KOPT-K1 (cell line): ENCODE data around the gene SPOPL.

Experiments
- H3K27ac ChIP-seq: fragments of 200-600 bp; sonication (generic); 2 replicates; pipeline ENCODE4 v1.5.1; 2016; ENCODE audit warnings: antibody characterized with exemption, mild to moderate bottlenecking, low read depth, low read length; ENCODE audit not compliant: poor library complexity, severe bottlenecking
- H3K36me3 ChIP-seq: fragments of 200-600 bp; sonication (generic); 2 replicates; pipeline ENCODE4 v1.5.1; 2017; ENCODE audit warnings: antibody characterized with exemption, mild to moderate bottlenecking, low read length, moderate library complexity; ENCODE audit not compliant: insufficient read depth
- H3K9me3 ChIP-seq: fragments of 200-600 bp; sonication (generic); 2 replicates; pipeline ENCODE4 v1.5.1; 2017; ENCODE audit warnings: antibody characterized with exemption, low read length, mild to moderate bottlenecking; ENCODE audit not compliant: insufficient read depth, poor library complexity, severe bottlenecking

SPOPL gene

DNA sequence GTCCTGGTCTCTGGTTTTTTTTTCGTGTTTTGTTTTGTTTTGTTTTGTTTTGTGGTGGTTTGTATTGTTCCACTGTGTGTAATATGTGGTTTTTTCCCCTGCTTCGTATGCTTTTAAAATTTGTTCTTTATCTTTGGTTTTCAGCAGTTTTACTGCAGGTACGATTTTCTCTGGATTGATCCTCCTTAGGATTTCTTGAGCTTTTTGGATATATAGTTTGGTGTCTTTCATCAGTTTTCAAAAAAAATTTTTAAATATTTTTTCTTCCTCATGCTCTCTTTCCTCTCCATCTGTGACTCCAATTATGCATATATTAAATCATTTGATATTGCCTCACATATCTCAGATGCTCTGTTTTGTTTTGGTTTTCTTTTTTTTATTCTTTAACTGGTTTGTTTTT lies 78.0 kb downstream of the SPOPL start:
- Histone ChIP-seq H3K9me3 (no peaks in the 10 kb centered on the region), H3K27ac (no peak overlapping the region), H3K36me3 (no peaks in the 10 kb centered on the region)

DNA sequence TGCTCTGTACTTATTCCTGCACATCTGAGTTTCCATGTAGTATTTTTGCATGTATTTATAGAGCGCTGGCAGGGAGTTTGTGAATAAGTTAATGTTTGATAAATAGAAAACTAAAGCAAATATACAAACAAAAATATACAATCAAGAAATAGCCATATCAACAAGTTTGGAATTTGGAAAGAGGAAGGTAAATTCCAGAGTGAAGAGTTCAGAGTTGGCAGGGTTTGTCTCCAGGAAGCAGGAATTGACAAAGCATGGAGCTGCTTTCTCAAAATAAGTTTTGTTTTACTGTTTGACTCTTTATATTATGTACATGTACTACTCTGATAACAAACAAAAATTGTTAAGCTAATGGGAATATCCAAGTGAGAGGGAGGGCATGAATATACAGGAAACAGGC lies 80.3 kb downstream of the SPOPL start:
- H3K36me3 ChIP-seq = no peaks in the 10 kb centered on the region
- no peaks in the 10 kb centered on the region for H3K9me3 ChIP-seq
- H3K27ac ChIP-seq = no peak overlapping the region

DNA sequence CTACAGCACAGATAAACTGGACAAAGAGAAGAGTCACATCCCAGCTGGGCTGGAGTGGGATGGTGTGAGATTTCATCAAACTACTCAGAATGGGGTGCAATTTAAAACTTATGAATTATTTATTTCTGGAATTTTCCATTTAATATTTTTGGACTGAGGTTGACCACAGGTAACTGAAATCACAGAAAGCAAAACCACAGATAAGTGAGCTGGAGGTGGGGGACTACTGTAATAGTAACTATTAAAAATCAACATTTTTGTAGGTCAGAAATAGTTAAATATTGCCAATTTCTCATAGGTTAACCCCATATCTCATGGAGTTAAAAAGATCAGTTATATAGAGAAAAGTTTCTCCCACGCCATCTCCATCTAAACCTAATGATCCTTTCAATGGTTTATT lies 88.1 kb downstream of the SPOPL start:
- H3K36me3 ChIP-seq = no peaks in the 10 kb centered on the region
- no peak overlapping the region for H3K27ac ChIP-seq
- H3K9me3 ChIP-seq = no peaks in the 10 kb centered on the region

DNA sequence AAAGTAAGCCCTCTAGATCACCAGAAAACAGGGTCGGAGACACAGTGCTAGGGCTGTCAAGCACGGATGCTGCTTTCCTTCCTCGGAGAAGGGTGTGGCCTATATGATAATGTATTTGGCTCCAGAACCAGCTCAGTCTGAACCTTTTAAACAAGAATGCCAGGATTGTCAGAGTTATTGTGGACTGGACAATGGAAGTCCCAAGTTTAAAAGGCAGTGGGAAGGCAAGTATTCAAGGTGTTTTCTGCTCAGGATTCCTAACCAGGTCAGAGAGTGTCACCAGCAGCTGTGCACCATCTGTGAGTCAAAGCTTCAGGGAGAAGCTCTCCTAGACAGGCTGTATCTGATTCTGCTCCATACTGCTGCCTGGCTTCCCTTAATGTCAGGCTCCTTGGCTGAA lies 94.8 kb downstream of the SPOPL start:
- Histone ChIP-seq H3K27ac (no peak overlapping the region), H3K9me3 (no peaks in the 10 kb centered on the region), H3K36me3 (no peaks in the 10 kb centered on the region)

DNA sequence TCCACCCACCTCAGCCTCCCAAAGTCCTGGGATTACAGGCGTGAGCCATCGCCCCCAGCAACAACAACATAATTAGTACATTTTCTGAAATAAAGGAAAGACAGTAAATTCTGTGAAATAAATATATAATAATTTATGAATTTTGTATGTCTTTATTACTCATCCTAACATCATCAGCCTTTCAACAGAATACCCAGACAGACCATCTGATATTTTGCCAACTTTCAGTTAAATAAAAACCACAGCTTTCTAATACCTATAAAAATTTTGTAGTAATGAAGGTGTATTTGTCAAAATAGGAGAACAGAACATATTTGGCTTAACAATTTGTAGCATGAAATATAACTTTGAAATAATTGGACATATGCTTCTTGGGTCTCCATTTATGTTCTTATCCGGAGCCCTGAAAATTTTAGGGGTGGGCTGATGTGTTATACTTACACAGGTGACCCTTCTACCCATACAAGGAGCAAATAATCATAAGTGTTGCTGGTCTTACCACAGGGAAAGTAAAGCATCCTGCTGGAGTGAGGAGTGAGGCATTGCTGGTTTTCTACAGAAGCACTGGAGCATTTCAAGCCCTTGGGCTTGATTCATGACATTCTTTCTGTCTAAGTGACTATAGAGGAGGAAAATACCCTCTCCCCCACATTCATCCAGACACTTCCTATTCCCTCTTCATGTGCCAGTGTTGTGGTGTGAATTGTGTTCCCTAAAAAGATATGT lies 99.3 kb downstream of the SPOPL start:
- no peaks in the 10 kb centered on the region for H3K36me3 ChIP-seq
- no peaks in the 10 kb centered on the region for H3K9me3 ChIP-seq
- H3K27ac ChIP-seq = no peak overlapping the region

DNA sequence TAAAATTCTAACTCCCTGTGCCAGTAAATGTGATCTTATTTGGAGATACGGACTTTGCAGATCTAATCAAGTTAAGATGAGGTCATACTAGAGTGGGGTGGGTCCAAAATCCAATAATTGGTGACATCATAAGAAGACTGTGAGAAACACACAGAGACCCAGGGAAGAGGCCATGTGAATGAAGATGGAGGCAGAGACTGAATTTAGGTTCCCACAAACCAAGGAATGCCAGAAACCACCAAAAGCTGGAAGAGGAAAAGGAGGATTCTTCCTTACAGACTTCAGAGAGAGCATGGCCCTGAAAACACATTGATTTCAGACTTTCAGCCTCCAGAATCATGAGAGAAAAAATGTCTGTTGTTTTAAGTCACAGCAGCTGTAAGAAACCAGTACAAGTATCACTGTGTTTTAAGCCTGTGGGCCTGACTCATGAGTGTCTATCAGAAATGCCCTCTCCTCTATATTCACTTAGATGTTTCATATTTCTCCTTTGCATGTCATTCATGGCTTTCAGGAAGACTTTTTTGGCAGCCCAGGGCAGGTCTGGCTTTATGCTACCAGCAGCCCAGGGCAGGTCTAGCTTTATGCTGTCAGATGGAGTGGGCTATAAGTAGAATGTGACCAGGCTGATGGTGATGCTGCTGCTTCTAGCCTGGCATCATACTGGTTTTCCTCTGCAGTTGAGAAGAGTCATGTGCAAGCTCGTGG lies 100.0 kb downstream of the SPOPL start:
- Histone ChIP-seq H3K36me3 (no peaks in the 10 kb centered on the region), H3K27ac (no peak overlapping the region), H3K9me3 (no peaks in the 10 kb centered on the region)

DNA sequence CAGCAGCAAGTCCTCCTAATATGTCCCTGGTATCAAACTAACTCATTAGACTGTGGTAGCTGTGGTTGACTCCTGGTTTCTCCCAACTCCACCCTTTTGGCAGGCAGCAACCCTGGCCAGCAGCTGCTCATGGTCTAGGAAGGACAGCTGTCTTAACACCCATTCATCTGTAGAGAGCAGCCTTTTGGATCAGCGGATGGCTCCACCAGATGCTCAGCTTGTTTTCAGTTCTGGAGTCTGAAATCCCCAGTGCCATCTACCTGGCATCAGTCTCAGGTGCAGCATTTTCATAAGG lies 100.5 kb downstream of the SPOPL start:
- H3K9me3 ChIP-seq = no peaks in the 10 kb centered on the region
- H3K27ac ChIP-seq = no peak overlapping the region
- H3K36me3 ChIP-seq = no peaks in the 10 kb centered on the region

GRCh38 chr2:138607746-138608145 lies 106.2 kb downstream of the SPOPL start:
- H3K27ac ChIP-seq = no peak overlapping the region
- no peaks in the 10 kb centered on the region for H3K9me3 ChIP-seq
- H3K36me3 ChIP-seq = no peaks in the 10 kb centered on the region

- Histone ChIP-seq H3K9me3 (no peaks in the 10 kb centered on the region), H3K36me3 (no peaks in the 10 kb centered on the region), H3K27ac (no peak overlapping the region)
Measured at GRCh38 chr2:138609446-138609845, 107.9 kb downstream of the SPOPL start.

DNA sequence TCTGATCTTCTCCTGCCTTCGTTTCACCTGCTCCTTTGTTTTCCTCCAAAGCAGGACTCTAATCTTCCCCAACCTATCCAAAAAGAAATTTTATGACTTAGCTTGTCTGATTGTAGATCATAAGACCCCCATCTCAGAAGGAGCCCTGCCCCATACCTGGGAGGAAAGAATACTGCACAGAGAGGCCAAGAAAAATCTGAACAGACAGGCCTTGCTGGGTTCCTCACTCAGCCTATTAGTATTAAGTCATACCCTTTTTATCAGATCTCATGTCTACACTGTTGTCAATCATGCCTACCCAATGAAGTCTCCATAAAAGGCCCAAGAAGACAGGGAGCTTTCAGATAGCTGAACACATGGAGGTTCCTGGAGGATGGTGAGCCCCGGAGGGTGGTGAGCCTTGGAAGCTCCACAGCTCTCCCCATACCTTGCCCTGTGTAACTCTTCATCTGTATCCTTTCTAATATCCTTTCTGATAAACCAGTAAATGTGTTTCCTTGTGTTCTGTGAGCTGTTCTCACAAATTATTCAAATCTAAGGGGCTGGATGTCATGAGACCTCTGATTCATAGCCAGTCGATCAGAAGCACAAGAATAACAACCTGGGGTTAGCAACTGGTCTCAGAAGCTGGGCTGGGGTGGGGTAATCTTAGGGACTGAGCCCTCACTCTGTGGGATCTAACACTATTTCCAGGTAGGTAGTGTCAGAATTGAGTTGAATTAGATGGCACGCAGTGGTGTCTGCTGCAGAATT lies 108.8 kb downstream of the SPOPL start:
- Histone ChIP-seq H3K27ac (no peak overlapping the region), H3K36me3 (no peaks in the 10 kb centered on the region), H3K9me3 (no peaks in the 10 kb centered on the region)

- H3K36me3 ChIP-seq = no peaks in the 10 kb centered on the region
- H3K27ac ChIP-seq = no peak overlapping the region
- no peaks in the 10 kb centered on the region for H3K9me3 ChIP-seq
Measured at GRCh38 chr2:138615257-138615656, 113.7 kb downstream of the SPOPL start.

- Histone ChIP-seq H3K27ac (no peak overlapping the region), H3K36me3 (no peaks in the 10 kb centered on the region)
Measured at GRCh38 chr2:138617026-138617425, 115.5 kb downstream of the SPOPL start.

GRCh38 chr2:138618971-138619370 lies 117.4 kb downstream of the SPOPL start:
- H3K36me3 ChIP-seq = no peaks in the 10 kb centered on the region
- H3K27ac ChIP-seq = no peak overlapping the region
- H3K9me3 ChIP-seq = no peaks in the 10 kb centered on the region

More at GRCh38 chr2:138617026-138617425, 115.5 kb downstream of the SPOPL start:
- H3K9me3 ChIP-seq = no peaks in the 10 kb centered on the region

DNA sequence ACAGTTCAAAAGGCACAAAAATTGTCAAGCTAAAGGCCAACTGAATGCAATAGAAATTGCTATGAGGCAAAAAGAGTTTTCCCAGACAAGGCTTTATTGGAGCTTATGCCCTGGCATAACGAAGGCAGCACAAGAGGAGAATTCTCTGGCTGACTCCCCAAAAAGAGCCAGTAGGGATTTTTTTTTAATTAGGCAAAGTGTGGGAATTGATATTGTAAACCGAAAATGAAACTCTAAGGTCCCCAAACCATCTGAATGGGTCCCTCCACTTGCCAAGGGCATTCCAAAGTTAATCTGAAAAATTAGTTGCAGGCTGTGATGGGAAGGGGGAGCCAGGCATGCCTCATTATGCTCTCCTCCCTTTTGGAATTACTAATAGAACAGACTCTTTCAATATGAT lies 118.9 kb downstream of the SPOPL start:
- H3K9me3 ChIP-seq = no peaks in the 10 kb centered on the region
- no peak overlapping the region for H3K27ac ChIP-seq
- H3K36me3 ChIP-seq = no peaks in the 10 kb centered on the region

GRCh38 chr2:138621139-138621538 lies 119.6 kb downstream of the SPOPL start:
- Histone ChIP-seq H3K9me3 (no peaks in the 10 kb centered on the region), H3K36me3 (no peaks in the 10 kb centered on the region), H3K27ac (no peak overlapping the region)
